Nucleus accumbens (tissue), 56 donors: ENCODE data around the gene RBBP8.
A peak's percentile ranks its signal among the peaks of the same experiment; 100 is the strongest.
"Not testable (repeated sequence)": the region's sequence is repeated elsewhere in the genome, so short reads cannot be mapped to it uniquely, and the experiment has no call there.

Experiments
- DNase-seq, 56 donors: peaks; one replicate each; lab custom pipeline; 2025; lab: John Stamatoyannopoulos, UW

RBBP8 gene

GRCh38 chr18:22933206-22933965, at the start of gene RBBP8:
Gene RBBP8, plus strand, starts transcription at chr18:22933328. Its CDS starts 3,524 bp downstream, at chr18:22936852.
- peak in 55 of 56 donors; percentile 23 to 90 (median 77) for DNase-seq

- DNase-seq, result no peak
These were observed 49.3 kb upstream of the RBBP8 start for GRCh38 chr18:22883827-22884226.

GRCh38 chr18:22885694-22886093, 47.4 kb upstream of the RBBP8 start:
- DNase-seq, result not testable (repeated sequence)

GRCh38 chr18:22899421-22899820, 33.7 kb upstream of the RBBP8 start:
- no peak for DNase-seq

GRCh38 chr18:22900558-22901238, 32.4 kb upstream of the RBBP8 start:
- DNase-seq, result peak in 12 of 56 donors; percentile 1 to 28 (median 6)

- DNase-seq, result no peak
These were observed 31.0 kb upstream of the RBBP8 start for GRCh38 chr18:22902093-22902492.

GRCh38 chr18:22903248-22903647, 29.9 kb upstream of the RBBP8 start:
- not testable (repeated sequence) for DNase-seq

- no peak for DNase-seq
These were observed 21.0 kb upstream of the RBBP8 start for GRCh38 chr18:22912149-22912548.

GRCh38 chr18:22912835-22913234, 20.3 kb upstream of the RBBP8 start:
- no peak for DNase-seq

- DNase-seq, result no peak
These were observed 19.3 kb upstream of the RBBP8 start for GRCh38 chr18:22913861-22914260.

GRCh38 chr18:22914633-22915032, 18.5 kb upstream of the RBBP8 start:
- no peak for DNase-seq

- no peak for DNase-seq
These were observed 17.8 kb upstream of the RBBP8 start for GRCh38 chr18:22915337-22915736.

- DNase-seq, result no peak
These were observed 11.4 kb upstream of the RBBP8 start for GRCh38 chr18:22921772-22922171.

- no peak for DNase-seq
These were observed 8.5 kb upstream of the RBBP8 start for GRCh38 chr18:22924589-22924988.

GRCh38 chr18:22926454-22926853, 6.7 kb upstream of the RBBP8 start:
- DNase-seq, result no peak

GRCh38 chr18:22928339-22928738, 4.8 kb upstream of the RBBP8 start:
- no peak for DNase-seq

- peak in 40 of 56 donors; percentile 0 to 83 (median 21) for DNase-seq
These were observed 2.9 kb upstream of the RBBP8 start for GRCh38 chr18:22930089-22930713.

- no peak for DNase-seq
These were observed 283 bp upstream of the RBBP8 start for GRCh38 chr18:22932885-22933205.

- no peak for DNase-seq
These were observed 867 bp downstream of the RBBP8 start for GRCh38 chr18:22933966-22934423.

GRCh38 chr18:22934789-22935188, 1.7 kb downstream of the RBBP8 start:
- DNase-seq, result no peak

GRCh38 chr18:22935431-22935830, 2.3 kb downstream of the RBBP8 start:
- no peak for DNase-seq

GRCh38 chr18:22936515-22936914, 3.4 kb downstream of the RBBP8 start:
- DNase-seq, result no peak
